ENCODE results near the gene DENND1A. TPM values are rescaled to one million over a fixed set of nuclear protein-coding genes. Genes with fewer than 3 reads are reported as not detected.
"Not testable (repeated sequence)": the region's sequence is repeated elsewhere in the genome, so short reads cannot be mapped to it uniquely, and the experiment has no call there.

DENND1A gene
- total RNA-seq, 1 donor from 2014 or later, result 24.0 TPM

DNA sequence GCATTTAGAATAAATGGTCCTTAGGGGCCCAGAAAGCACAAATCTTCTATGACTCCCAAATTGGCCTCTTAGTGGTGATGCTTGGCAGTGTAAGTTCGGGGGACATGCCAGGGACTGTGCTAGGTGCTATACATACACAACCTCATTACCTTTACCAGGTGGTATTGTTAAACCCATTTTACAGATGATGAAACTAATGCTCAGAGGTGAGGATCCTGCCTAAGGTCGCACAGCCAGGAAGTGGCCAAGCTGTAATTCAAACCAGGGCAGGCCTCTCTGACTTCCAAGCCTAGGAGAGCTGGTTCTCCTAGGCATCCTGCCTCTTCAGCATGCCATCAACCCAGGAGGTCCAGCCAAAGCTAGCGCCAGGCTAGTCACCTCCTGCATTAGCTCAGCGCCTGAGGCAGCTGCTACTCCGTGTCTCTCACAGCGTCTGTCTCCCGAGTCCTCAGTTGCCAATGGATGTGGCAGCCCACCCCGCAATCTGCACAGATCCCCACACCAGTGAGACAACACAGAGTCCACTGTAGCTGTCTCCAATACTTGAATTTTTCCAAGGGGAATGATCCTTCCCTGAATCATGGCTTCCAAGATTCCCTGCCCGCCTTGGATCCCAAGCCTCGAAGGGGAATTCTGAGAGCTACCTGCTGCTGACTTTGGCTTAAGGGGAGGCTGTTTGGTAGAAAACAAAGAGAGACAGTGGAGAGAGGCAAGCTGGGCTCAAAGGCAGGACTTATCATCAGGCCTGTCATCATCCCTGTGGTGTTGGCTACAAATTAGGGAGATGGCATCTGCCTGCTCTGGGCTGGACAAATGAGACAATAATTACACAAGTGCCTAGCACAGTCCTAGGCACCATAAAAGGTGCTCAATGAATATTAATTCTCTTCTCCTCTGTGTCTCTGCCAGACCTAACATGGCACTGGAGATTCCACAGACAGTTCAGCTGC is 521.3 kb downstream of the DENND1A start:
- no peak for DNase-seq

DNA sequence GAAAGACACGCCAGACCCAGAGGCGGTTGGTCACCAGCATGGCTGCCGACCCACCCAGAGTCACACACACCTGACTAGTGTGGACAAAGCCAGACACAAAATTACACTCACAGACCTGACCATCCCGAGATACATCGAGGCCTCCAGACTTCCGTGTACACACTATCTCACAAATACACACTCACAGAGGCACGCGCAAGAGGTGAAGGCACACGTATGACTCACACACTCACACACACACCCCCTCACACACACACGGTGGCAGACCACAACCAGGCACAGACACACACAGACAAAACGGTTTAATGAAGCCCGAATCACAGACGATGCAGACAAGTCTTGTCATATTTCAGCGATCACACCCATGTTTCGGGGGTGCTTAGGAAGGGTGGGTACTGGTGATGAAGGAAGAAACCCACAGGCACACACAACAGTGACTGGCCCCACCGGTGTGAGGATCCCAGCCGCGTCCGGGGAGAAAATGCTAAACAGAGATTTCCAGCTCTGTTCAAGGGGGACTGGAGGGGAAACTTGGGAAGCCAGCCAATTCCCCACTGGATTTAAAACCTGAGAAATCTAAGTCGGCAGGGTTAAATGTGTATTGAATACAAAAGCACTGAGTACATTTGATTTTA is 522.6 kb downstream of the DENND1A start:
- peak; percentile 54 for DNase-seq

DNA sequence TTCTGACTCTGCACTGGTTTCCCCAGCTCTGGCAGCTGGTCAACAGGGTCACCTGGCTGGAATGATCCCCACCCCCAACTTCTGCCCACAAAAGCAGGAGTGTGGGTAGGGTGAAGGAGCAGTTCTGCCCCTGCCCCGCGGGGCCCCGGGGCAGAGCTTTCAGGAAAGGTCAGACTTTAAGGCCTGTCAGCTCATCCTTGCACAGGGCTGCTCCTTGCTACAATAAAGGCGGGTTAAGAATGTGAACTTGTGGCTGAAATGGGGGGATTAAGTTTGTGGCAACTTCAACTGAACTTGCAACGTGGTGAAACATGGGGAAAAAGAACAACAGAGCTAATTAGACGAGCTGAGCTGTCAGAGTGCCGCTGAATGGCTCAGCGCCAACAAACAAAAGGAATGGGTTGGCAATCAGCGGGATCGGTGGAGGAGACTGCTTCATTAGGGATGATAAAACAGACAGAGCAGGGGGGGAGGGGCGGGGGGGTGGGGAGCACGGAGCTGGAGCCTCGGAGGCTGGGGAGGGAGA is 523.2 kb downstream of the DENND1A start:
- peak; percentile 42 for DNase-seq

DNA sequence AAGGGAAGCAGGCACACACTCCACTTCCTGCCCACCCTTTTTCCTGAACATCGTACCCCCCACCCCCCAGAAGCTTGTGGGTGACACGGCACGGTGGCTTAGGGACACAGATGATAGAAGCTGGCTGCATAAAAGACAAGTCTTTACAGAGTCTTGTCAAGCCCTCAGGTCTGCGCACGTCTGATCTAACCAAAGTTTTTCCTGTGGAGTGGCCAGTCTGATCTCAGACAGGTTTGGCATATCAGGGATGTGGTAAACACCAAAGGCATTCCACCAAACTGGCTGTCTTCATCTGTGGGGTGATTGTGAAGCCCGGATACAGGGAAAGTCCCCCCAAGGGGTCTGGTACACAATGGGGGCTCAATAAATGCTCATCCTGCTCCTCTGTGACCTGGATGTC is 523.9 kb downstream of the DENND1A start:
- DNase-seq, result no peak

DNA sequence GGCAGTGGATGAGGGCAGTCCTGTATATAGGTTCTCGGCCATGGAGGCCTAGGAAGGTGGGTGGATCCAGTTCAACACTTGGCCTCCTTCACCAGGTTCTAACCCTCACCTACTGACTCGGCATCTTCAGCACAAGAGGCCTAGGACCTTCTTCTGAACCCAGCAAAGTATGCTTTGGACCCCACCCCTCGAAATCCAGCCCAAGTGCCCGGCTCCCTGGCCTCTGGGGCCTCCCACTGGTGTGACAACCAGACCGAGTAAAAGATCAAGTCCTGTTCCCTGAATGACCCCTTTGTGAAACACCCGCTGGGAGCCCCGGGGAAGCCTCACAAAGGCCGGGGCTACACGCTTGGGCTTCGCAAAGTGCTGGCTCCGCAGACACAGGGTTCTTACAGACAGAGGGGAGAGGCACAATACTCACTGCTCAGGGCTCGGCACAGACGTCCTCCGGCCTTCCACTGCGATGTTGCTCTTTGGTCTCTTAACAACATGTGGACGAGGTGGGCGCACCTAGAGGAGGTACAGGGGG is 526.9 kb downstream of the DENND1A start:
- DNase-seq, result no peak

DNA sequence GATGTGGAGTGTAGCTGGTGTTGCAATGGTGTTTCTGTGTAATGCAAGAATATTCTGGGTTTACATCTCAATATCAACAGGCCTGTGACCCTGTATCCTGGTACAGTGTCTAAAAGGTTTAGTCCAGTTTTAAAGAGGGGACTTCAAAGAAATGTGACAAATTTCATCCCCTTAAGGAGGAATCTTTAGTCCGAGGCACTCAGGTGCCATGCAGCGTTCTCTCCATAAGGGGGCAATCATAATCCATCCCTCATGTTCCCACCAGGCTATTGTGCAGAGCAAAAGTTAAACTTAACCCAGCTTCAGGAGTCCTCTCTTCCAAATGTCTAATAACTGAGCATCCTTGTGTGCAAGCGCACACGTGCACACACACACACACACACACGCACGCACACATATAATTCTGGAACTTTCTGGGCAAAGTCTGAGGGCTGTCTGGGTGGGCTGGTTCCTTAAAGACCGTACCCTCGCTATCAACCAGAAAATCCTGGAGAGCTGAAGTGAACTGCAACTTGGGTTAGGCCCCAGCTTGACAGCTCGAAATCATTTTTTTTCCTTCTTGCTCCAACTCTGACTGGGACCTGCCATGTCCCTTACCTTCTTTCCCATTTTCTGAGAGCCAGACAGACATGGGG is 527.9 kb downstream of the DENND1A start:
- peak; percentile 85 for DNase-seq

DNA sequence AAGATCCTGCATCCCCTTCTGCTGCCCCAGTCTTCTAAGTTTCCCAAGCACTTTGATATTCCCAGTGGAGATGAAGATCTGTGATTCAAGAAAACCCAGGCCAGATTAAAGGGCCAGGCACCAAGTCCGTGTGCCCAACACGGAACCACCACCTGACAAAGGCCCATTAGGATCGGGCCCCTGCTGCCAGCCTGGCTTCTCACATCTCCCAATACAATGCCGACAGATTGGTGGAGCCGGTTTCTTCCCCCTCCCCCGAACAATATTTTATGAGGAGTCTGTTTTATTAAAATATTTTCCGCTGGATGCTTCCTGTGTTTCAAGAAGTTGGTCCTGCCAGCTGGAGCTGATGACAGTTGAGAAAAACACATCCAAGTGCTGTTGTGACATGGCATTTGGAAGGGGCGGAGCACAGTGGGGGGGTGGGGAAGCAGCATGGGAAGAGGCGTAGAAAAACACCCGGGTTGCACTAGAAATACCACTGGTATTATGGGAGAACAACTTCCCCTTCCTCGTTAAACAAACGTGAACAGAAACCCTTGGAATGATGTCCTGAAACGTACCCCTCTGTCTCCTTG is 528.9 kb downstream of the DENND1A start:
- peak; percentile 61 for DNase-seq

DNA sequence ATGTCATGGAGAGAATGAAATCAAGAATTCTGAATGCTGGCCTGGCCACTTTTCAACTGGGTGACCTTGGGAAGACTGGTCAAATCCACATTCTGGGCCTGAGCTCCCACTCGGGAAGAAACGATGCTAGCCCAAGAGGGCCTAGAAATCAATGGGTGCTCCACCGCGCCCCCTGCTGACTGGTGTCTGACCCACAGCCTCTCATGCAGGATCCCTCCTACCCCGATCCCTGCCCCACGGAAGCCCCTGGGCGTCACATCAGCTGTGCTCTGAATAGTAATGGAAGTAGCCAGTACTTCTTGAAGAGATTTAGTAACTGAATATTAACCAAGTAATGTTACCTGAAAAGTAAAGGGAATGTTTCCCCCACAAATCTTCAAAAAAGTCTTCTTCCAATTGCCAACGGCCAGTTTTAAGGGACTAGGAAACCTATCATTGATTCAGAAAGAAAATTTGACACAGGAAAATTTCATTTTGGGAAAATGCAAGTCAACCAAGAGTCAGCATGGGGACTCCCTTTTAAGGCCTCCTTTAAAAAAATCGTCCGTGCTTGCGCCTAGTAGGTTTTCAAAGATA is 530.0 kb downstream of the DENND1A start:
- DNase-seq, result no peak

DNA sequence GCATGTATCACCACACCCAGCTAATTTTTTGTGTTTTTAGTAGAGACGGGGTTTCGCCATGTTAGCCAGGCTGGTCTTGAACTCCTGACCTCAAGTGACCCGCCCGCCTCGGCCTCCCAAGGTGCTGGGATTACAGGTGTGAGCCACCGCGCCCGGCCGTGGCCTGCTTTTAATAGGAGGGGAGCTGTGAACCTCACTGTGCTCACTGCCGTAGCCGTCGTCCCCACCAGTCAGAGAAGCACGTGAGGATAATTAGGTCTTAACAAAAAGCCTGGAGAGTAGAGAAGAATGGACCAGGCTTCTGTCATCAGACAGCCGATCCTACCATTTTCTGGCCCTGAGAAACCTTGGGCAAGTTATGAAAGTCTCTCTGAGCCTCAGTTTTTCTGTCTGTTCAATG is 531.0 kb downstream of the DENND1A start:
- not testable (repeated sequence) for DNase-seq

DNA sequence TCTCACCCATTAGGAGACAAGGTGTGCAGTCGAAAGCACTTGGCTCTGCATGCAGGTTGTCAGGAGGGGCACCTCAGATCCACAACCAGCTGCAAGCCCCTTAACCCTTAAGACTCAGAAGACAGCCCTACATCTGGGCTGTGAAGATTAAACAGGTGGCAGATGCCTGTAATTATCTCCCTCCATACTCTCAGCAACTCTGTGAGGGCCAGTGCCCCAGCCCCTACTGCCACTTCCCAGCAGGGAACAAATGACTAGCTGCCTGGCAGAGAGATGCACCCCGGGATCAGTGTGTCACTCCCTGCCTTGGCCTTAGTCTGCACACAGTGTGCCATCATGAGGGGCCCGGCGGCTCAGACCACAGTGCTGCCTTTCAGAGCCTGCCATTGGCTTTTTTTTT is 532.0 kb downstream of the DENND1A start:
- DNase-seq, result no peak

DNA sequence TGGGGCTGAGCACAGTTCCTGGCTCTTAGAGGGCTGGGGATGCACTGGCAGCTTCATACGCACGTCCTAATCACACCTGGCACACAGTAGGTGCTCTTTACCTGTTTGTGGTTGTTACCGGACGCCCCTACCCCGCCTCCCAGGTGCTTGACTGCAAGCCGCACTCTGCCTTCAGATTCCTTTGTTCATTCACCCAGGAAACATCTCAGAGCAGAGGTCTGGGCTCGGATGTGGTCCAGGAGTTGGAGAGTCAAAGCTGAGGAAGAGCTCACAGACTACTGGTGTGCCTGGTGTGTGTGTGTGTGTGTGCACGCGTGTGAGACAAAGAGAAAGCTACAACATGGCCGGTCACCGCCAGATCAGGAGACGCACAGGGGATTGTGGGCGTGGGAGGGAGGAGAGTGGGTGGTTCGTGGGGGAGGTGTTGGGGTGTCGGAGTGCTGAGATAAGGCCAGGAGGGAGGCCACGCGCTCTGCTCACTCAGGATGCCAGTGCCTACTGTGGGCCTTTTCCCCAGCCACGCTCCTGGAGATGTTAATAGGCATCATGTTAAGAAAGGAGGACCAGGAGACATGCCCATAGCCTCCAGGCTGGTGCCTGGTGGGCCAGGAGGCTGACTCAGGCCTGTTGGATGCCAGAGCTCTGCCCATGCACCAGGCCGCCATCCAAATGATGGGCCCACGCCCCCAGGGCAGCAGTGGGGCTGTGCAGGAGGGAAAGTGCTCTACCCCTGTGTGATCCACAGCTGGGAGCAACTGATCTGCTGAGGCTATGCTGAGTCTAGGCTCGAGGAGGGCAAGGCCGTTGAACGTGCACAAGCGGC is 534.0 kb downstream of the DENND1A start:
- peak; percentile 55 for DNase-seq

DNA sequence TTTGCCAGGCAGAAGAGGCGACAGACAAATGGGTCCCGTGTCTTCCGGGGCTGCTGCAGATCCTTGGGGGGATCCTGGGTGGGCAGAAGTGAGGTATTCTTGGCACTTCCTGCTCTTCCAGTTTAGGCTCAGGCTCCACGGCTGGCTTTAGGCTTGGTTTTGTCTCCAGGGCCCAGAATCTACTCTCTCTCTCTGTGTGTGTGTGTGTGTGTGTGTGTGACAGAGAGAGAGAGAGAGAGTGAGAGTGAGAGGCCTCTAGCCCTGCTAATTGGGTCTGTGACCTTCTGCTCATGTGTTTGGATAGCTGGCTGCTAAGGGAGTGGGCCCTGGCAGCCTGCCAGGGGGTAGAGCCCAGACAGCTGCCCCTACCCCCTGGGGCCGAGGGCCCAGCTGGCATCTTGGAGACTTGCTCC is 534.6 kb downstream of the DENND1A start:
- DNase-seq, result peak; percentile 92

DNA sequence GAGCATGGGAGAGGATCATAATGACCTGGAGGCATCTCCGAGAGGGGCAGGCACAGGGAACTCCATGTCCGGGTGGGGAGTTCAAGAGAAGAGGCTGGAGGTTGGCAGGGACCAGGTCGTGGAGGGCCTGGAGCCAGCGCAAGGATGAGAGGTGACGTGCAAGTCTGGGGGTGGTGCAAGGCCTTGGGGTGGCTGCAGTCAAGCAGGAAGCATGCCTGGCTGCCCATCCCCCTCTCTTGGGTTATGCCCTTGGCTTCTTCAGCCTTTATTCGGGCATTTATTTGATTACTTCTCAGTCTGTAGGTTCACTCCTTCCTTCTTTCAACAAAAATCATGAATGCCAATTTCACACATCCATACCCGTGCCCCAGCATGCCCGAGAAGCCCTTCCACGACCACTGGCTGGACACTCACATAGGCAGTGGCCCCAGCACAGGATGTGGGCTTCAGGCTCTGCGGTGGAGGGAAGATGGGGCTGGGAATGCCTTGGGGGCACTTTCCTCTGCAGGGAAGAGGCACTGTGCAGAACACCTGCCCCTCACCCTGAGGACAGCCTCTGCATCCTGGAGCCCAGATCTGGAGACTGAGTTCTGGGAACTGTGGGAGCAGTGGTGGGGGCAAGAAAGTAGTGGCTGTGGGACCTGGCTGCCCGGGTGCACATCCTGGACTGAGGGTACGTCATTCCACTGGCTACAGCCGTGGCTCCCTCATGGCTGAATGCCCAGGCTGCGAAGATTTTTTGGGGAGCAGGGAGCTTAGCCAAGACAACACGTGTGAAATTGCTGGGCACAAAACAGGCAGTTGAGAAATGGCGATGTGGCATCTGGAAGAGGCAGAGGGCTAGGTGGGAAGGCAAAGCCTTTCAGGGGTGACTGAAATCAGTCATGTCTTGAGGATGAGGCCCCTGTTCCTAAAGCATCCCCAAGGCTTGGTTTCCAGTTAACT is 535.4 kb downstream of the DENND1A start:
- DNase-seq, result peak; percentile 57

DNA sequence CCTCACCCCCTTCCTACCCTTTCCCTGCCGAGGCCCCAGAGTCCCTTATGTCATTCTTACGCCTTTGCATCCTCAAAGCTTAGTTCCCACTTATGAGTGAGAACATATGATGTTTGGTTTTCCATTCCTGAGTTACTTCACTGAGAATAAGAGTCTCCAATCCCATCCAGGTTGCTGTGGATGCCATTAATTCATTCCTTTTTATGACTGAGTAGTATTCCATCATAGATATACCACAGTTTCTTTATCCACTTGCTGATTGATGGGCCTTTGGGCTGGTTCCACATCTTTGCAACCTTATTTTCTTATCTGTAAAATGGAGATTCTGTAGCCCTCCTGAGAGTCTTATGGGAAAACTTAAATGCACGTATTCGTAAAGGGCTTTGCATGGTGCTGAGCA is 537.1 kb downstream of the DENND1A start:
- DNase-seq, result no peak

DNA sequence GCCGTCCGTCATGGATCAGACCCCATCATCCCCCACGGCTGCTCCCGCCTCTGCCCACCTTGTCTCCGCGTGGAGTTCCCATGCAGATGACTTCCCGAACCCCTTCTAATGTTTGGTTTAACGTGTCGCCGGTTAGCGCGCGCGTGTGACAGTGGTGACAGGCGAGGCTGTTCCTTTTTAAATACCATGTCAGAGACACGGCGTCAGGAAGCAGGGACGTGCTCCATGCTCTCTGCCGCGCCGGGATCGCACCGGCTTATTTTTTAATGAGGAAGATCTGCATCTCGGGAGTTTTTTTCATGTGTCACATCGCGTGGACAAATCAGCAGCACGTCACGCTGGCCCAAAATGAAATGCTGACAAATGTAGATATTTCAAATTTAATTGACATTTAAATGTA is 538.0 kb downstream of the DENND1A start:
- DNase-seq, result no peak

DNA sequence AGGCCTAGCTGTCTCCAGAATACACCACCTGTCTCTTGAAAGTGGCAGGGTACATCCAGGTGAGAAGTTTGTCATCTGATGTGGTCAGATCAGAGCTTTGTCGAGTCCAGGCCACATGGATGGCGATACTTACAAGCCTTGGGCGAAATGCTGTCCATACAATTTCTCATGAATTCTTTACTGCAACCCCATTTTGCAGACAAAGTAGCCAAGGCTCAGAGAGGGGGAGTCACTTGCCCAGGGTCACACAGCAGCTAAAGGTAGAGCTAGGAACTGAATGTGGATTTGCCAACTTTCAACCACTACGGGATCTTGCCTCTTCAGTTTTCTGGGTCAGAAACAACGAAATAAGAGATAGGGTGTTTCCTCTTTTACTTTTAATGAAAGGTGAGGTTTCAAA is 538.7 kb downstream of the DENND1A start:
- DNase-seq, result no peak

DNA sequence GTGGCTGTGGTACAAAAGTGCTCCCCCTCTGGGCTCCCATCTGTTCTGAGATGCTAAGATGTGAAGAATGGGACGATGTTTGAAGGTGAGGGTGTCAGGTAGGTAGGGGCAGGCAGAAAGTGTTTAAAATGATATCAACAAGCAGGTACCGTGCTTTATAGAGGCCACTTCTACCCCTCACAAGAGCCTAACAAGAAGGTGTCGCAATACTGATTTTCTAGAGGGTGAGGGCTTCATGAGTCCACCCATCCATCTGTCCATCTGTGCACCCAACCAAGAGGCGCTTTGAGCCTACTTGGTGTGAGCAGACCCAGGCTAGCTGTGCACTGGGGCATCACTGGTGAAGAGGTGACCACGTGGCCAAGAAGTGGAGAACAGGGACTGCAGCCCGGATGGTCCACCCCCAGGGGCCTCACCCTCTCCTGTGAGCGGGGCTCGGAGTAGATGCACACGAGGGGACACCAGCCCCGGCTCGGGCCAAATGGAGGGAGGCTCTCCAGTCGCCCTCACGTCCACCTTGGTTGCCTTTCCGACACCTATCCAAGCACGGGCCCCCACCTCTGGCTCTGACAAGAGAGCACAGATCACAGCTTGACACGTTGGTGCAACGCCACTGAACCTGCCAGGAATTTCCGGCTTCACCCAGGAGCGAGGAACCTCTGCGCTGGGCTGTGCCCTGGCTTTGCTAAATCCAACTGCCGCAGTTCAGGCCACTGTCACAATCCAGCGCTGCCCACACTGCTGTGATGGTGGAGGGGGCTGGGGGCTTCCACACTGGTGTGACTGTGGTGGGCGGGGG is 539.4 kb downstream of the DENND1A start:
- no peak for DNase-seq

DNA sequence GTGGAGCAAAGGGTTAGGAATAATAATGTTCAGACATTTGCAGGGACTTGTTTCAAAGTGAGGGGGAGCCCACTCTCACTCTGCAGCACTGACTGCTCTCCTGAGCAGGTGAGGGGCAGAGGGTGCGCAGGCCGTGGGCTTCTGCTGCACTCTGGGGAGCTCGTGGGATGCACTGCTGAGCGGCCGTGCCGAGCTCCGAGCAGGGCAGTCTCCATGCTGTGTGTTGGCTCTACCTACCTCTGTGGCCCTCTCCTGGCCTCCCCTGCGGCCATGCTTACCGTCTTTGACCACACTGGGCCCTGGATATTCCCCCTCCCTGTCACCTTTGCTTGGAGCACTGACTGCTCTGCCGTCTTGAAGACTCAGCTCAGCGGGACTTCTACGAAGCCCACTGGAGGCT is 540.2 kb downstream of the DENND1A start:
- no peak for DNase-seq

DNA sequence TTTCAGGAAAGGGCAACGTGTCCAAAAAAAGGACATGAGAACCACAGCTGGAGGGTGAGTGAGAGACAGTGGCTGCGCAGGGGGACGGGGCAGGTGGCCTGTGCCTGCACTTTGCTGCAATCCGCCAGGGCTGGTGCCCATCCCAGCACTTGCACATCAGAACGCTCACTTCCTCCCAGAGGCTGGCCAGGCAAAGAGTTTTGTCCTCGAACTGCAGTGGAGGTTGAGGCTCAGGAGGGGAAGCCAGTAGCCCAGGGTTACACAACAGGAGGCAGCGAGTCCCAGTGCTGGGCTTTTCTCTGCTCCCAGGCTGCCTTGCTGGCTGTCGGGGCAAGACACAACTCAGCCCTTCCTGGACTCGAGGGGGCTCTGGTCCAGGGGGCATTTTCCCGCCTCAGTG is 540.9 kb downstream of the DENND1A start:
- DNase-seq, result no peak
